SK-N-SH (cell line): ENCODE measurements around the gene PTGIS. TPM values are rescaled to one million over a fixed set of nuclear protein-coding genes. Genes with fewer than 3 reads are reported as not detected.

ENCODE experiments used
- CTCF ChIA-PET: fragments of 300-600, 350-600 bp; formaldehyde crosslinking; extraction: SDS; loops from one replicate; lab custom pipeline; 2021; lab: Yijun Ruan, JAX
- POLR2A ChIA-PET: fragments of 350-600 bp; sonication (Branson Sonifier 250); formaldehyde crosslinking; extraction: SDS; loops from one replicate; lab custom pipeline; 2020; ENCODE audit warnings: antibody characterized with exemption, inconsistent platforms; lab: Yijun Ruan, JAX
- DNase-seq: peaks from one replicate; pipeline ENCODE4 v3.0.0; 2012
- H2AFZ ChIP-seq: fragments of 200-600 bp; sonication (generic); 2 replicates; pipeline ENCODE4 v1.8.1; 2016; ENCODE audit warnings: antibody characterized with exemption, mild to moderate bottlenecking, low read depth
- H3F3A ChIP-seq: fragments of 200-600 bp; sonication (generic); replicated peaks from 2 replicates; pipeline ENCODE3; 2016; ENCODE audit warnings: antibody characterized with exemption, mild to moderate bottlenecking; ENCODE audit not compliant: insufficient read depth
- H3K27ac ChIP-seq, 2 experiments: fragments of 200-500 bp in 1 of 2; fragments of 200-600 bp in 1 of 2; sonication (Bioruptor generic) in 1 of 2; sonication (generic), shearing (Covaris generic) in 1 of 2; 2 replicates each; pipeline versions ENCODE4 v1.5.1 to v1.6.1; 2014 to 2016; ENCODE audit warnings: low read depth in 2 of 2, inconsistent platforms in 1 of 2, low read length in 1 of 2, mild to moderate bottlenecking in 1 of 2, mixed read lengths in 1 of 2
- H3K27me3 ChIP-seq: fragments of 200-600 bp; sonication (generic), shearing (Covaris generic); 2 replicates; pipeline ENCODE4 v1.6.1; 2016; ENCODE audit warnings: mixed run types; ENCODE audit not compliant: insufficient read depth
- H3K36me3 ChIP-seq, 2 experiments: fragments of 200-500 bp in 1 of 2; fragments of 200-600 bp in 1 of 2; sonication (Bioruptor generic) in 1 of 2; sonication (generic) in 1 of 2; replicated peaks in 1 of 2; 2 replicates each; pipeline versions ENCODE3 to v1.5.1; 2014 to 2016; ENCODE audit warnings: low read length in 1 of 2, mild to moderate bottlenecking in 1 of 2; ENCODE audit not compliant: insufficient read depth in 2 of 2, control insufficient read depth in 1 of 2
- H3K4me1 ChIP-seq, 2 experiments: fragments of 200-500 bp in 1 of 2; fragments of 200-600 bp in 1 of 2; sonication (Bioruptor generic) in 1 of 2; sonication (generic), shearing (Covaris generic) in 1 of 2; 2 replicates each; pipeline versions ENCODE4 v1.5.1 to v1.6.1; 2014 to 2016; ENCODE audit warnings: low read depth in 1 of 2, low read length in 1 of 2, mixed run types in 1 of 2; ENCODE audit not compliant: insufficient read depth in 2 of 2, control insufficient read depth in 1 of 2
- H3K4me2 ChIP-seq: fragments of 200-600 bp; sonication (generic), shearing (Covaris generic); 2 replicates; pipeline ENCODE4 v1.6.1; 2017; ENCODE audit warnings: mixed run types
- H3K4me3 ChIP-seq, 2 experiments: fragments of 200-500 bp in 1 of 2; fragments of 200-600 bp in 1 of 2; sonication (Bioruptor generic) in 1 of 2; sonication (generic), shearing (Covaris generic) in 1 of 2; 2 replicates each; pipeline versions ENCODE4 v1.5.1 to v1.8.1; 2014 to 2016; ENCODE audit warnings: low read depth in 2 of 2, inconsistent platforms in 1 of 2, low read length in 1 of 2, mild to moderate bottlenecking in 1 of 2, mixed read lengths in 1 of 2, moderate library complexity in 1 of 2
- H3K79me2 ChIP-seq: fragments of 200-600 bp; sonication (generic); 2 replicates; pipeline ENCODE4 v1.8.1; 2017; ENCODE audit warnings: mild to moderate bottlenecking; ENCODE audit not compliant: insufficient read depth
- H3K9ac ChIP-seq: fragments of 200-600 bp; sonication (generic); 2 replicates; pipeline ENCODE4 v1.6.1; 2017; ENCODE audit warnings: mixed run types
- H3K9me2 ChIP-seq: fragments of 200-600 bp; sonication (generic); 2 replicates; pipeline ENCODE4 v1.6.1; 2017; ENCODE audit warnings: mixed run types
- H3K9me3 ChIP-seq: fragments of 200-600 bp; sonication (generic); 2 replicates; pipeline ENCODE4 v1.6.1; 2017; ENCODE audit warnings: mixed run types, mild to moderate bottlenecking, moderate library complexity
- H4K20me1 ChIP-seq: fragments of 200-600 bp; sonication (generic); 2 replicates; pipeline ENCODE4 v1.6.1; 2017; ENCODE audit warnings: mild to moderate bottlenecking, mixed run types; ENCODE audit not compliant: insufficient read depth
- CTCF ChIP-seq: fragments of 200-600 bp; sonication (generic); IDR thresholded peaks from 2 replicates; pipeline ENCODE4 v1.6.1; 2017; ENCODE audit warnings: antibody characterized with exemption, mild to moderate bottlenecking, moderate library complexity
- EP300 ChIP-seq, 2 experiments: IDR thresholded peaks; 2 replicates each; pipeline versions ENCODE4 v1.4.0 to v1.6.1; 2012; ENCODE audit warnings: borderline replicate concordance in 1 of 2, low read depth in 1 of 2, low read length in 1 of 2
- EZH2phosphoT487 ChIP-seq: fragments of 200-600 bp; sonication (generic); IDR thresholded peaks from 2 replicates; pipeline ENCODE4 v1.6.1; 2017; ENCODE audit warnings: low read depth, mixed run types, mild to moderate bottlenecking, antibody characterized with exemption, moderate library complexity, borderline replicate concordance
- FOXJ3 ChIP-seq: sonication (generic); formaldehyde crosslinking; IDR thresholded peaks from 2 replicates; pipeline ENCODE4 v1.5.1; 2020; ENCODE audit warnings: mild to moderate bottlenecking, missing genetic modification reagents
- IRF3 ChIP-seq: fragments of 150-350 bp; IDR thresholded peaks from 2 replicates; pipeline ENCODE4 v1.6.1; 2016; ENCODE audit warnings: mild to moderate bottlenecking, low read depth, low read length
- JUND ChIP-seq: IDR thresholded peaks from 2 replicates; pipeline ENCODE4 v1.4.0; 2012
- MAX ChIP-seq: IDR thresholded peaks from 2 replicates; pipeline ENCODE4 v1.4.0; 2012; ENCODE audit warnings: low read depth
- MEF2A ChIP-seq: IDR thresholded peaks from 2 replicates; pipeline ENCODE4 v1.4.0; 2012; ENCODE audit warnings: low read depth, borderline replicate concordance
- MXI1 ChIP-seq: IDR thresholded peaks from 2 replicates; pipeline ENCODE4 v1.6.1; 2012; ENCODE audit warnings: mild to moderate bottlenecking, low read depth, low read length, improper control_type of control experiment
- POLR2AphosphoS5 ChIP-seq: IDR thresholded peaks from 2 replicates; pipeline ENCODE4 v1.6.1; 2012; ENCODE audit warnings: low read depth, low read length
- REST ChIP-seq: IDR thresholded peaks from 2 replicates; pipeline ENCODE4 v1.6.1; 2012; ENCODE audit warnings: mild to moderate bottlenecking, low read depth, low read length, moderate library complexity
- RFX5 ChIP-seq: IDR thresholded peaks from 2 replicates; pipeline ENCODE4 v1.6.1; 2012; ENCODE audit warnings: mild to moderate bottlenecking, improper control_type of control experiment, low read length
- SIN3A ChIP-seq: IDR thresholded peaks from 2 replicates; pipeline ENCODE4 v1.6.1; 2012; ENCODE audit warnings: low read depth, mild to moderate bottlenecking, low read length, moderate library complexity, borderline replicate concordance
- SMC3 ChIP-seq: IDR thresholded peaks from 2 replicates; pipeline ENCODE4 v1.6.1; 2012; ENCODE audit warnings: low read depth, low read length, improper control_type of control experiment
- TCF12 ChIP-seq: IDR thresholded peaks from 2 replicates; pipeline ENCODE4 v1.4.0; 2012
- TEAD4 ChIP-seq: IDR thresholded peaks from 2 replicates; pipeline ENCODE4 v1.4.0; 2012; ENCODE audit warnings: mild to moderate bottlenecking, borderline replicate concordance; ENCODE audit not compliant: insufficient read depth
- USF2 ChIP-seq: fragments of 150-350 bp; IDR thresholded peaks from 2 replicates; pipeline ENCODE4 v1.6.1; 2017; ENCODE audit warnings: antibody characterized with exemption, low read length, low read depth, borderline replicate concordance
- YY1 ChIP-seq: IDR thresholded peaks from 2 replicates; pipeline ENCODE4 v1.4.0; 2012; ENCODE audit warnings: low read depth, mild to moderate bottlenecking
- WGBS: methylation state at CpG from one replicate; pipeline ENCODE4 v1.1.6; 2017; ENCODE audit warnings: low lambda C conversion rate; 5-methylcytosine and 5-hydroxymethylcytosine counted together
- polyA plus RNA-seq, 3 experiments: library from polyadenylated mRNA; depleted of rRNA; stranded (reverse); fragments of >200 nt; gene quantifications; 2 replicates each; pipeline ENCODE4 v1.2.3, GENCODE V29; 2012

PTGIS gene
- polyA plus RNA-seq, 1 of the 3 experiments (the other 2 are of a cell fraction), result 1.0 TPM

- TF ChIP-seq USF2, result no peak
- TF ChIP-seq MAX, result no peak
- no peak for TF ChIP-seq EZH2phosphoT487
- TF ChIP-seq POLR2AphosphoS5, result no peak
- no peak for TF ChIP-seq MXI1
- TF ChIP-seq YY1, result no peak
- no peak for TF ChIP-seq SMC3
- TF ChIP-seq JUND, result no peak
- TF ChIP-seq SIN3A, result no peak
- no peak for TF ChIP-seq EP300 (IDR thresholded peaks at IDR 0.05; ENCODE audit: borderline replicate concordance in 1 of 2, low read depth in 1 of 2, low read length in 1 of 2)
- no peak for TF ChIP-seq MEF2A
- no peak for TF ChIP-seq CTCF
- no peak for TF ChIP-seq TCF12
- no peak for TF ChIP-seq FOXJ3 (CRISPR knock-in tag)
- no peak for TF ChIP-seq IRF3
- TF ChIP-seq REST, result no peak
- TF ChIP-seq TEAD4, result no peak
- no peak for TF ChIP-seq RFX5
Measured at GRCh38 chr20:49462626-49463025, 105.3 kb downstream of the PTGIS start.

More at GRCh38 chr20:49462626-49463025, 105.3 kb downstream of the PTGIS start:
- 74% methylated on average over 6 of the region's 6 CpGs for WGBS
- Histone ChIP-seq H3K36me3 (no peaks in the 10 kb centered on the region), H3K27me3 (no peaks in the 10 kb centered on the region), H4K20me1 (no peaks in the 10 kb centered on the region), H3K79me2 (no peaks in the 10 kb centered on the region), H2AFZ (no peak overlapping the region), H3K27ac (no peak overlapping the region), H3K4me1 (peaks cover 0 to 6% of the 10 kb centered on the region in 2 experiments; a peak in 1 of 4 replicates), H3F3A (no peaks in the 10 kb centered on the region), H3K9me2 (no peaks in the 10 kb centered on the region), H3K9me3 (no peaks in the 10 kb centered on the region), H3K4me2 (no peak overlapping the region), H3K4me3 (no peak overlapping the region), H3K9ac (no peak overlapping the region)
- DNase-seq, result no peak
- CTCF ChIA-PET, result interaction anchor here (0.6 to 0.8 kb wide), 2 partner anchors 15 to 162 kb away, joined by 4 read pairs; no protein-coding TSS in a partner anchor
- POLR2A ChIA-PET, result no interaction called here
